ENCODE measurements around the gene CMTM8.

DNA sequence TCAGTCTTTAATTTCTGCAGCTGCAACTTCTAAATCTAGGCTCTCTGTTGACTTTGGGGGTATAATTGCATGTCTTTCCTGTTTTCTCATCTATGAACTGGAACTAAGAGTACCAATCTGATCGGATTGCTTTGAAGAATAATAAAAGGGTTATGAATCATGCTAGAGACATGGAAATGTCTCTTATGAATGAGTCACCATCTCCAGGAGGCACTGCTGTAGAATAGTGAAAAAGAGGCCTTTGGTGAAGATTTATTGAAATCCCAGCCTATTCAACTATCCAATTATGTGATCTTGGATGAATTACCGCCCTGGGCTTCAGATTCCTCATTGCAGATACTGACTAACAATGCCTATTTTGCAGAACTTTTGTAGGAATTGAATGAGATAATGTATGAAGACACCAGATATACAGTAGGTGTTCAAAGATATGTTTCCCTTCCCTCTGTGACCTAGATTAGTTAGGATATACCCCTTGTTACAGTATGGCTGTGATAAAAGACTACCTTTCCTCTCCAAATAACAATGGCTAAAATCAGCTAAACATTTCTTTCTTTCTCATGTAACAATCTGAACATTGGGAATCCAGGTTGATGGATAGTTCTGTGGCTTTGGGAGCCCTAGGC is 11.5 kb upstream of the CMTM8 start:
- TF ChIP-seq, protein P1, sequence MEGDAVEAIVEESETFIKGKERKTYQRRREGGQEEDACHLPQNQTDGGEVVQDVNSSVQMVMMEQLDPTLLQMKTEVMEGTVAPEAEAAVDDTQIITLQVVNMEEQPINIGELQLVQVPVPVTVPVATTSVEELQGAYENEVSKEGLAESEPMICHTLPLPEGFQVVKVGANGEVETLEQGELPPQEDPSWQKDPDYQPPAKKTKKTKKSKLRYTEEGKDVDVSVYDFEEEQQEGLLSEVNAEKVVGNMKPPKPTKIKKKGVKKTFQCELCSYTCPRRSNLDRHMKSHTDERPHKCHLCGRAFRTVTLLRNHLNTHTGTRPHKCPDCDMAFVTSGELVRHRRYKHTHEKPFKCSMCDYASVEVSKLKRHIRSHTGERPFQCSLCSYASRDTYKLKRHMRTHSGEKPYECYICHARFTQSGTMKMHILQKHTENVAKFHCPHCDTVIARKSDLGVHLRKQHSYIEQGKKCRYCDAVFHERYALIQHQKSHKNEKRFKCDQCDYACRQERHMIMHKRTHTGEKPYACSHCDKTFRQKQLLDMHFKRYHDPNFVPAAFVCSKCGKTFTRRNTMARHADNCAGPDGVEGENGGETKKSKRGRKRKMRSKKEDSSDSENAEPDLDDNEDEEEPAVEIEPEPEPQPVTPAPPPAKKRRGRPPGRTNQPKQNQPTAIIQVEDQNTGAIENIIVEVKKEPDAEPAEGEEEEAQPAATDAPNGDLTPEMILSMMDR (conservative IDR thresholded peaks at IDR 0.05; ENCODE audit: low read depth in 2 of 2) = no peak
- TF ChIP-seq REST (IDR thresholded peaks at IDR 0.05; ENCODE audit: unreplicated experiment) (no peak), POLR2AphosphoS5 (IDR thresholded peaks at IDR 0.05; ENCODE audit: low read depth) (no peak), EZH2 (IDR thresholded peaks at IDR 0.05; ENCODE audit: low read depth, unreplicated experiment) (no peak), CREB1 (CRISPR knock-in tag; IDR thresholded peaks at IDR 0.05; ENCODE audit: low read depth) (no peak), EZH2phosphoT487 (IDR thresholded peaks at IDR 0.05; ENCODE audit: unreplicated experiment) (no peak), JUNB (IDR thresholded peaks at IDR 0.05; ENCODE audit: unreplicated experiment) (no peak)
